Upper lobe of left lung (tissue), 6 donors: Measurements from ENCODE around the gene TMEM121B. TPM values are rescaled to one million over a fixed set of nuclear protein-coding genes. Genes with fewer than 3 reads are reported as not detected.
A peak's percentile ranks its signal among the peaks of the same experiment; 100 is the strongest.

Experiments used
- ATAC-seq, 2 donors: fragments of 200-7000 bp; cut with Tn5 transposase; one replicate each; pipeline ENCODE4 v1.9.1; 2022; ENCODE audit warnings: mild to moderate bottlenecking in 2 of 2, moderate library complexity in 2 of 2; ENCODE audit not compliant: low FRiP score in 2 of 2
- DNase-seq, 2 donors: peaks; one replicate each; pipeline ENCODE4 v3.0.0-alpha.2; 2019 to 2020
- H3K27ac ChIP-seq, 4 donors: fragments of 200-600 bp; sonication (generic); one replicate each; pipeline ENCODE4 v1.5.1; 2016 to 2019
- H3K27me3 ChIP-seq, 4 donors: fragments of 200-600 bp; sonication (generic); one replicate each; pipeline ENCODE4 v1.5.1; 2017 to 2019
- H3K36me3 ChIP-seq, 4 donors: fragments of 200-600 bp; sonication (generic); one replicate each; pipeline ENCODE4 v1.5.1; 2016 to 2019
- H3K4me1 ChIP-seq, 4 donors: fragments of 200-600 bp; sonication (generic); one replicate each; pipeline ENCODE4 v1.5.1; 2018 to 2019
- H3K4me3 ChIP-seq, 4 donors: fragments of 200-600 bp; sonication (generic); one replicate each; pipeline ENCODE4 v1.5.1; 2017 to 2019; ENCODE audit warnings: mild to moderate bottlenecking in 2 of 4, moderate library complexity in 1 of 4
- H3K9me3 ChIP-seq, 4 donors: fragments of 200-600 bp; sonication (generic); one replicate each; pipeline ENCODE4 v1.5.1; 2018 to 2019
- CTCF ChIP-seq, 6 experiments: fragments of 450-650 bp in 4 of 6; fragments of 200-600 bp in 2 of 6; sonication (generic) in 2 of 6; IDR thresholded peaks; one replicate each; pipeline ENCODE4 v1.5.1; 2016 to 2019; ENCODE audit warnings: antibody characterized with exemption in 6 of 6
- EP300 ChIP-seq, 4 donors: sonication (generic); formaldehyde crosslinking; IDR thresholded peaks; one replicate each; pipeline ENCODE4 v1.5.1; 2017; ENCODE audit warnings: antibody characterized with exemption in 4 of 4, control low read depth in 2 of 4
- POLR2A ChIP-seq, 4 donors: fragments of 450-650 bp; IDR thresholded peaks; one replicate each; pipeline ENCODE4 v1.5.1; 2016 to 2017; ENCODE audit warnings: antibody characterized with exemption in 4 of 4, mild to moderate bottlenecking in 2 of 4
- POLR2AphosphoS5 ChIP-seq, 2 donors: sonication (generic); formaldehyde crosslinking; IDR thresholded peaks; one replicate each; pipeline ENCODE4 v1.5.1; 2017; ENCODE audit warnings: antibody characterized with exemption in 2 of 2
- WGBS, 2 donors: methylation state at CpG; one replicate each; pipeline ENCODE4 v1.1.5; 2017 to 2018; 5-methylcytosine and 5-hydroxymethylcytosine counted together
- total RNA-seq, 6 donors: library from RNA; depleted of rRNA in 4 of 6; stranded (reverse); fragments of >200 nt in 4 of 6; gene quantifications; one replicate each; pipeline versions ENCODE4 v1.1.0 to v1.2.1, GENCODE V29; 2016 to 2021
- donor health status: DM: no; HTN: no; CAD: no; lungs with moderate emphysema.
- donor health status: DM: no; HTN: yes; CAD: no; lungs with severe emphysema.

TMEM121B gene
- total RNA-seq, 6 donors from 2014 or later, result 0.10 to 2.0 (median 1.1) TPM; not detected in 1

GRCh38 chr22:17109113-17109865, 11.9 kb downstream of the TMEM121B start:
- WGBS, 2 donors, result 83 to 90% methylated on average over 6 to 33 of the region's 42 CpGs
- DNase-seq, result peak in 1 of 2 donors; percentile 75
- Histone ChIP-seq H3K4me3 (no peak overlapping the region), H3K36me3 (peaks cover 24 to 67% (median 51%) of the 10 kb centered on the region in 4 donors), H3K27me3 (no peaks in the 10 kb centered on the region), H3K4me1 (peaks cover 0 to 10% (median 8%) of the 10 kb centered on the region in 4 donors), H3K27ac (peak overlapping the region in 1 of 4 donors; percentile 65), H3K9me3 (no peaks in the 10 kb centered on the region)
- no peak for ATAC-seq
- TF ChIP-seq POLR2AphosphoS5 (IDR thresholded peaks at IDR 0.05) (no peak), CTCF (IDR thresholded peaks at IDR 0.05) (no peak), EP300 (IDR thresholded peaks at IDR 0.05) (no peak), POLR2A (IDR thresholded peaks at IDR 0.05) (no peak)

- WGBS, 2 donors, result 96 to 97% methylated on average over 21 to 52 of the region's 66 CpGs
- peaks cover 0 to 10% (median 8%) of the 10 kb centered on the region in 4 donors for H3K4me1 ChIP-seq
- H3K27ac ChIP-seq, result peak overlapping the region in 3 of 4 donors; percentile 32 to 69 (median 65)
- H3K4me3 ChIP-seq, result no peak overlapping the region
- peaks cover 24 to 70% (median 53%) of the 10 kb centered on the region in 4 donors for H3K36me3 ChIP-seq
- DNase-seq (peak in 1 of 2 donors; percentile 88), ATAC-seq (no peak)
- H3K9me3 ChIP-seq, result no peaks in the 10 kb centered on the region
- no peak for TF ChIP-seq POLR2AphosphoS5 (IDR thresholded peaks at IDR 0.05)
- TF ChIP-seq EP300 (IDR thresholded peaks at IDR 0.05), result no peak
- TF ChIP-seq CTCF (IDR thresholded peaks at IDR 0.05), result no peak
- TF ChIP-seq POLR2A (IDR thresholded peaks at IDR 0.05), result no peak
- H3K27me3 ChIP-seq, result no peaks in the 10 kb centered on the region
Observed at GRCh38 chr22:17108256-17109112, 12.7 kb downstream of the TMEM121B start.

- Histone ChIP-seq H3K4me1 (peaks cover 0 to 10% (median 8%) of the 10 kb centered on the region in 4 donors), H3K27me3 (no peaks in the 10 kb centered on the region), H3K4me3 (no peak overlapping the region), H3K36me3 (peaks cover 31 to 80% (median 63%) of the 10 kb centered on the region in 4 donors), H3K9me3 (no peaks in the 10 kb centered on the region), H3K27ac (peak overlapping the region; percentile 32 to 69 (median 58))
- WGBS, 2 donors, result 79 to 82% methylated on average over 6 of the region's 6 CpGs
- no peak for DNase-seq
- no peak for ATAC-seq
- TF ChIP-seq POLR2A (IDR thresholded peaks at IDR 0.05), result no peak
- TF ChIP-seq CTCF (IDR thresholded peaks at IDR 0.05), result no peak
- TF ChIP-seq EP300 (IDR thresholded peaks at IDR 0.05), result no peak
- TF ChIP-seq POLR2AphosphoS5 (IDR thresholded peaks at IDR 0.05), result no peak
Observed at GRCh38 chr22:17107547-17107810, 13.7 kb downstream of the TMEM121B start.

GRCh38 chr22:17106785-17107546, 14.2 kb downstream of the TMEM121B start:
- Histone ChIP-seq H3K27me3 (no peaks in the 10 kb centered on the region), H3K9me3 (no peaks in the 10 kb centered on the region), H3K27ac (peak overlapping the region; percentile 50 to 83 (median 70)), H3K36me3 (peaks cover 35 to 85% (median 68%) of the 10 kb centered on the region in 4 donors), H3K4me1 (peaks cover 1 to 11% (median 8%) of the 10 kb centered on the region in 4 donors), H3K4me3 (peak overlapping the region in 1 of 4 donors; percentile 9)
- TF ChIP-seq EP300 (IDR thresholded peaks at IDR 0.05), result no peak
- TF ChIP-seq CTCF (IDR thresholded peaks at IDR 0.05), result no peak
- TF ChIP-seq POLR2AphosphoS5 (IDR thresholded peaks at IDR 0.05), result peak; percentile 49 to 65
- ATAC-seq (peak; percentile 38 to 60), DNase-seq (peak in 1 of 2 donors; percentile 54)
- 65 to 80% methylated on average over 15 of the region's 15 CpGs for WGBS, 2 donors
